H9 (cell line): ENCODE results near the gene SYNE2. TPM values are rescaled to one million over a fixed set of nuclear protein-coding genes. Genes with fewer than 3 reads are reported as not detected.
A peak's percentile ranks its signal among the peaks of the same experiment; 100 is the strongest.

ENCODE experiments used
- DNase-seq: peaks from one replicate; pipeline ENCODE4 v3.0.0-alpha.2; 2017
- H2AFZ ChIP-seq: one replicate; pipeline ENCODE4 v1.6.1; 2013; ENCODE audit warnings: mild to moderate bottlenecking, low read length, control low read depth, moderate library complexity
- H2AK5ac ChIP-seq: 2 replicates; pipeline ENCODE4 v1.6.1; 2013; ENCODE audit warnings: low read length, control low read depth, mixed read lengths; ENCODE audit not compliant: insufficient read length
- H2BK120ac ChIP-seq: one replicate; pipeline ENCODE4 v1.6.1; 2013; ENCODE audit warnings: low read depth, mild to moderate bottlenecking, low read length, control low read depth, inconsistent platforms; ENCODE audit not compliant: poor library complexity, severe bottlenecking
- H2BK12ac ChIP-seq: 2 replicates; pipeline ENCODE4 v1.6.1; 2013; ENCODE audit warnings: low read length, control low read depth, mixed read lengths, low read depth; ENCODE audit not compliant: insufficient read length
- H2BK15ac ChIP-seq: 2 replicates; pipeline ENCODE4 v1.6.1; 2013; ENCODE audit warnings: low read depth, low read length, control low read depth
- H2BK20ac ChIP-seq: one replicate; pipeline ENCODE4 v1.6.1; 2013; ENCODE audit warnings: low read depth, mild to moderate bottlenecking, low read length, control low read depth, inconsistent platforms; ENCODE audit not compliant: poor library complexity, severe bottlenecking
- H2BK5ac ChIP-seq: 2 replicates; pipeline ENCODE4 v1.6.1; 2013; ENCODE audit warnings: low read length, control low read depth, mixed read lengths; ENCODE audit not compliant: insufficient read length
- H3K14ac ChIP-seq: 2 replicates; pipeline ENCODE4 v1.6.1; 2013; ENCODE audit warnings: low read length, control low read depth; ENCODE audit not compliant: insufficient read depth
- H3K18ac ChIP-seq: 2 replicates; pipeline ENCODE4 v1.6.1; 2013; ENCODE audit warnings: low read depth, mild to moderate bottlenecking, mixed read lengths, low read length, control low read depth; ENCODE audit not compliant: insufficient read length
- H3K23ac ChIP-seq: 2 replicates; pipeline ENCODE4 v1.6.1; 2013; ENCODE audit warnings: low read length, control low read depth, mixed read lengths, low read depth; ENCODE audit not compliant: insufficient read length
- H3K23me2 ChIP-seq: 2 replicates; pipeline ENCODE4 v1.6.1; 2013; ENCODE audit warnings: low read depth, mild to moderate bottlenecking, mixed read lengths, low read length, control low read depth; ENCODE audit not compliant: insufficient read length, poor library complexity, severe bottlenecking
- H3K27ac ChIP-seq: 2 replicates; pipeline ENCODE4 v1.5.1; 2013; ENCODE audit warnings: low read length, control low read depth, mixed read lengths, low read depth; ENCODE audit not compliant: insufficient read length
- H3K27me3 ChIP-seq: 2 replicates; pipeline ENCODE4 v1.6.1; 2013; ENCODE audit warnings: low read length, control low read depth, inconsistent platforms; ENCODE audit not compliant: insufficient read depth
- H3K4ac ChIP-seq: 2 replicates; pipeline ENCODE4 v1.6.1; 2013; ENCODE audit warnings: low read depth, mild to moderate bottlenecking, control low read depth, inconsistent platforms, low read length, moderate library complexity
- H3K4me1 ChIP-seq: 2 replicates; pipeline ENCODE4 v1.6.1; 2013; ENCODE audit warnings: low read length, control low read depth, inconsistent platforms; ENCODE audit not compliant: insufficient read depth
- H3K4me2 ChIP-seq: 2 replicates; pipeline ENCODE4 v1.6.1; 2013; ENCODE audit warnings: low read length, control low read depth, mixed read lengths; ENCODE audit not compliant: insufficient read length, insufficient read depth
- H3K56ac ChIP-seq: 2 replicates; pipeline ENCODE4 v1.6.1; 2013; ENCODE audit warnings: low read depth, mild to moderate bottlenecking, mixed read lengths, low read length, control low read depth; ENCODE audit not compliant: insufficient read length
- H3K79me1 ChIP-seq: 2 replicates; pipeline ENCODE4 v1.6.1; 2013; ENCODE audit warnings: low read depth, mild to moderate bottlenecking, moderate library complexity, low read length, control low read depth, inconsistent platforms; ENCODE audit not compliant: insufficient read depth, poor library complexity, severe bottlenecking
- H3K79me2 ChIP-seq: 2 replicates; pipeline ENCODE4 v1.6.1; 2013; ENCODE audit warnings: low read length, control low read depth, inconsistent platforms; ENCODE audit not compliant: insufficient read depth
- H3K9ac ChIP-seq: 2 replicates; pipeline ENCODE4 v1.6.1; 2013; ENCODE audit warnings: low read length, control low read depth, mixed read lengths; ENCODE audit not compliant: insufficient read length; ENCODE audit errors: extremely low read depth
- H3K9me3 ChIP-seq: one replicate; pipeline ENCODE4 v1.6.1; 2013; ENCODE audit warnings: low read depth, low read length, inconsistent platforms; ENCODE audit not compliant: control insufficient read depth
- H3T11ph ChIP-seq: one replicate; pipeline ENCODE4 v1.6.1; 2013; ENCODE audit warnings: mild to moderate bottlenecking, low read length, control low read depth, inconsistent platforms
- H4K20me1 ChIP-seq: one replicate; pipeline ENCODE4 v1.6.1; 2013; ENCODE audit not compliant: control insufficient read depth, insufficient read length, insufficient read depth
- H4K5ac ChIP-seq: 2 replicates; pipeline ENCODE4 v1.6.1; 2013; ENCODE audit warnings: low read depth, mild to moderate bottlenecking, mixed read lengths, low read length, control low read depth; ENCODE audit not compliant: insufficient read length
- H4K8ac ChIP-seq: replicated peaks from 2 replicates; pipeline ENCODE4 v1.6.1; 2013; ENCODE audit warnings: low read length, control low read depth, mixed read lengths, low read depth; ENCODE audit not compliant: insufficient read length
- H4K91ac ChIP-seq: 2 replicates; pipeline ENCODE4 v1.6.1; 2013; ENCODE audit warnings: low read depth, mild to moderate bottlenecking, moderate library complexity, mixed read lengths, low read length, control low read depth; ENCODE audit not compliant: insufficient read length
- H3K27ac Mint-ChIP-seq, 3 experiments: 2 replicates in 2 of 3; 3 replicates in 1 of 3; pipeline ENCODE4 v1.8.0; 2020 to 2021; ENCODE audit warnings: mixed read lengths in 3 of 3, mild to moderate bottlenecking in 1 of 3, moderate library complexity in 1 of 3
- H3K27me3 Mint-ChIP-seq: 2 replicates; pipeline ENCODE4 v1.8.0; 2021; ENCODE audit warnings: low read depth, mild to moderate bottlenecking, moderate library complexity, mixed read lengths
- H3K36me3 Mint-ChIP-seq, 3 experiments: 2 replicates in 2 of 3; 3 replicates in 1 of 3; pipeline ENCODE4 v1.8.0; 2020 to 2021; ENCODE audit warnings: low read depth in 3 of 3, mixed read lengths in 3 of 3; ENCODE audit not compliant: insufficient read depth in 1 of 3
- H3K4me1 Mint-ChIP-seq, 2 experiments: 2 replicates each; pipeline ENCODE4 v1.8.0; 2020; ENCODE audit warnings: mixed read lengths in 2 of 2
- H3K4me3 Mint-ChIP-seq, 2 experiments: 2 replicates in 1 of 2; 3 replicates in 1 of 2; pipeline ENCODE4 v1.8.0; 2020 to 2021; ENCODE audit warnings: mild to moderate bottlenecking in 2 of 2, mixed read lengths in 2 of 2, moderate library complexity in 1 of 2
- H3K9me3 Mint-ChIP-seq, 2 experiments: 2 replicates in 1 of 2; 3 replicates in 1 of 2; pipeline ENCODE4 v1.8.0; 2020; ENCODE audit warnings: mild to moderate bottlenecking in 2 of 2, mixed read lengths in 2 of 2, moderate library complexity in 1 of 2
- WGBS: extraction: QIAGEN DNeasy Blood & Tissue Kit; methylation state at CpG from one replicate; pipeline ENCODE4 v1.1.7; 2013; ENCODE audit warnings: missing lambda C conversion rate, low lambda C conversion rate, mixed read lengths; ENCODE audit not compliant: insufficient read length; ENCODE audit errors: extremely low coverage; 5-methylcytosine and 5-hydroxymethylcytosine counted together
- total RNA-seq: library from RNA; stranded (reverse); gene quantifications from 2 replicates; pipeline ENCODE4 v1.2.1, GENCODE V29; 2021
- TF ChIP-seq, protein P1 (sequence below): fragments of 200-600 bp; sonication (generic); conservative IDR thresholded peaks from 3 replicates; pipeline ENCODE4 v1.8.0; 2021; ENCODE audit warnings: antibody characterized with exemption, mild to moderate bottlenecking

Gene SYNE2
- total RNA-seq, 1 experiment from 2014 or later: 43.3 TPM

DNA sequence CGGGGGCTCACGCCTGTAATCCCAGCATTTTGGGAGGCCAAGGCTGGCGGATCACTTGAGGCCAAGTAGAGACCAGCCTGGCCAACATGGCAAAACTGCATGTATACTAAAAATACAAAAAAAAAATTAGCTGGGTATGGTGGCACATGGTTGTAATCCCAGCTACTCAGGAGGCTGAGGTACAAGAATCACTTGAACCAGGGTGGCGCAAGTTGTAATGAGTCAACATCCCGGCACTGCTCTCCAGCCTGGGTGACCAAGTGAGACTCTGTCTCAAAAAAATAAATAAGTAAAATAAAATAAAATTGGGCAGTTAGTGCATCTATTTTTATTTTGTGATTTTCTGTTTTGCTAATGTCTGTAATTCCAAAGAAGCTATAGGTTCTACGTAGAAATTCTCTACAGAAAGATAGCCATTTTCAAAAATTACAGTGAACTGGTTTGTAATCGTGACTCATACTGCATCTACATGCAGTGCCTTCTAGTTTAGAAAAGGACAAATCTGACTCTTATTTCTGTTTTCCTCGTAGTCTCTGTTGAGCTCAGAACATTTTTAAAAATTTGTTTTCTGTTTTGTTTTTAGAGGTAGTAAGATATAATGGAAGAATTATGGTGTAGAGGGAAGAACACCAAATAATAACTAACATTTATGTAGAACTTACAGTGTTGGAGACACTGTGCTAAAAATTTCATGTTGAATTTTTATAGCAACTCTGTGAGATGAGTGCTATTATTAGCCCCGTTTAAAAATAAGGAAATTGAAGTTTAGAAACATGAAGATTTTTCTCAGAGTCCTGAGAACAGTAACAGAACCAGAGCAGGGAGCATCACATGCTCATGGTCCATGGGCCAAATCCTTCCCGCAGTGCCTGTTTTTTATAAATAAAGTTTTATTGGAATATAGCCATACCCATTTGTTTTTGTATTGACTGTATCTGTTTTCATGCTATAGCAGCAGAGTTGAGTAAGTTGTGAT lies 201.2 kb downstream of the SYNE2 start:
- Histone ChIP-seq H3K27ac (no peak overlapping the region), H4K20me1 (no peaks in the 10 kb centered on the region), H2BK20ac (no peak overlapping the region), H3T11ph (no peak overlapping the region), H3K4me1 (no peaks in the 10 kb centered on the region), H2BK5ac (no peak overlapping the region), H3K79me2 (no peaks in the 10 kb centered on the region), H3K4me2 (no peak overlapping the region), H2BK12ac (no peak overlapping the region), H4K91ac (no peak overlapping the region), H2AFZ (no peak overlapping the region), H3K9me3 (no peaks in the 10 kb centered on the region), H3K56ac (no peak overlapping the region), H3K9ac (no peak overlapping the region), H4K5ac (no peak overlapping the region), H3K27me3 (no peaks in the 10 kb centered on the region), H4K8ac (no peak overlapping the region), H3K18ac (no peak overlapping the region), H3K23ac (no peak overlapping the region), H3K23me2 (no peaks in the 10 kb centered on the region), H2BK15ac (no peak overlapping the region), H3K79me1 (no peaks in the 10 kb centered on the region), H3K14ac (no peak overlapping the region), H3K4ac (no peak overlapping the region), H2AK5ac (no peak overlapping the region), H2BK120ac (no peak overlapping the region)
- DNase-seq: no peak
- H3K4me1 Mint-ChIP-seq: peaks cover 10 to 12% of the 10 kb centered on the region in 2 experiments
- no peaks in the 10 kb centered on the region for H3K27me3 Mint-ChIP-seq
- TF ChIP-seq, protein P1, sequence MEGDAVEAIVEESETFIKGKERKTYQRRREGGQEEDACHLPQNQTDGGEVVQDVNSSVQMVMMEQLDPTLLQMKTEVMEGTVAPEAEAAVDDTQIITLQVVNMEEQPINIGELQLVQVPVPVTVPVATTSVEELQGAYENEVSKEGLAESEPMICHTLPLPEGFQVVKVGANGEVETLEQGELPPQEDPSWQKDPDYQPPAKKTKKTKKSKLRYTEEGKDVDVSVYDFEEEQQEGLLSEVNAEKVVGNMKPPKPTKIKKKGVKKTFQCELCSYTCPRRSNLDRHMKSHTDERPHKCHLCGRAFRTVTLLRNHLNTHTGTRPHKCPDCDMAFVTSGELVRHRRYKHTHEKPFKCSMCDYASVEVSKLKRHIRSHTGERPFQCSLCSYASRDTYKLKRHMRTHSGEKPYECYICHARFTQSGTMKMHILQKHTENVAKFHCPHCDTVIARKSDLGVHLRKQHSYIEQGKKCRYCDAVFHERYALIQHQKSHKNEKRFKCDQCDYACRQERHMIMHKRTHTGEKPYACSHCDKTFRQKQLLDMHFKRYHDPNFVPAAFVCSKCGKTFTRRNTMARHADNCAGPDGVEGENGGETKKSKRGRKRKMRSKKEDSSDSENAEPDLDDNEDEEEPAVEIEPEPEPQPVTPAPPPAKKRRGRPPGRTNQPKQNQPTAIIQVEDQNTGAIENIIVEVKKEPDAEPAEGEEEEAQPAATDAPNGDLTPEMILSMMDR: no peak
- no peak overlapping the region for H3K4me3 Mint-ChIP-seq
- H3K27ac Mint-ChIP-seq: 0 out of 7 replicates have a peak overlapping the region, but pooled peaks of 1 of the 3 experiments have one; percentile 12
- H3K9me3 Mint-ChIP-seq: no peaks in the 10 kb centered on the region
- no CpG with 5 or more reads among the region's 10 CpGs for WGBS
- peaks cover 12 to 28% (median 25%) of the 10 kb centered on the region in 3 experiments for H3K36me3 Mint-ChIP-seq
